ENCODE results near the gene UBIAD1. TPM values are rescaled to one million over a fixed set of nuclear protein-coding genes. Genes with fewer than 3 reads are reported as not detected.

The UBIAD1 gene
- total and polyA plus RNA-seq, 9 of the 15 experiments (the other 6 are each of a cell fraction or from before 2014, with no cell fraction given): 6.2 to 34.3 (median 22.3) TPM

DNA sequence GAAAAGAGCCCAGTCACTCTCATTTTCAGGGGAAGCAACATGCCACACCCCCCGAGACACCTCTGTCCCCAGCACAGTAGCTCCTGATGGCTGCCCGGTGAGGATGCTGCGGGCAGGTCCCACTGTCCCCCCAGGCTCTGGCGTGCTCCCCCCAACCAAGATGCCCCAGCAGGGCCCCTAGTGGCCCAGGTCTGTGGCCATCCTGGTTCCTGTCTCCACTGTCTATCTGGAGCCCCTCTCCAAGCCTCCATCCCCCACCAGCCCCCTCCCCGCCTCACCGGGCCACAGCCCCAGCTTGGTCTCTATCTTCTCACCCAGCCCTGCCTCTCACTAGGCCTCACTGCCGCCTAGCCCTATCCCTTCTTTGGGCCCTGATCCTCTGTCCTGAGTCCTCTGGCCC is 61.8 kb downstream of the UBIAD1 start:
- Histone ChIP-seq H2AFZ (ENCODE audit: low read depth, low read length) (no peak overlapping the region), H3K9me1 (ENCODE audit: control insufficient read depth, insufficient read depth, low read length) (no peaks in the 10 kb centered on the region), H3K36me3 (ENCODE audit: control insufficient read depth, insufficient read depth, low read length) (no peaks in the 10 kb centered on the region), H3K27ac (ENCODE audit: extremely low read depth, low read depth, low read length) (no peak overlapping the region), H3K79me2 (ENCODE audit: control insufficient read depth, insufficient read depth, low read length) (no peaks in the 10 kb centered on the region), H3K9me3 (replicated peaks; ENCODE audit: control insufficient read depth, insufficient read depth, low read depth, low read length) (no peaks in the 10 kb centered on the region), H3K4me2 (ENCODE audit: insufficient read depth, low read length) (no peak overlapping the region), H3K4me1 (replicated peaks in 1 of 2; ENCODE audit: control insufficient read depth in 2 of 2, insufficient read depth in 2 of 2, low read length in 2 of 2) (no peaks in the 10 kb centered on the region; a peak in 1 of 5 replicates), H4K20me1 (replicated peaks; ENCODE audit: control insufficient read depth, insufficient read depth, low read length) (peaks cover 6% of the 10 kb centered on the region), H3K4me3 (no peak overlapping the region), H3K9ac (ENCODE audit: insufficient read depth in 1 of 2, low read depth in 2 of 2, low read length in 2 of 2) (no peak overlapping the region; a peak in 1 of 4 replicates), H3K27me3 (ENCODE audit: control insufficient read depth in 2 of 2, insufficient read depth in 2 of 2, low read length in 2 of 2) (peaks cover 36 to 74% of the 10 kb centered on the region in 2 experiments)
- in situ Hi-C loops (cut with MboI): no loop called here
- ATAC-seq (no peak), DNase-seq (ENCODE audit: extremely low read depth in 1 of 4, low spot score in 3 of 4) (no peak), FAIRE-seq (no peak)
- ChIA-PET POLR2A (interaction anchor here (1.8 kb wide), 1 partner anchor 9 kb away, joined by 5 read pairs; no protein-coding TSS in a partner anchor), CTCF (ENCODE audit: low intra/inter-chr PET ratio) (no interaction called here)
- TF ChIP-seq ZNF143 (CRISPR knock-in tag; IDR thresholded peaks at IDR 0.05): no peak
- TF ChIP-seq ZNF583 (CRISPR knock-in tag; IDR thresholded peaks at IDR 0.05): no peak
- TF ChIP-seq DACH1 (IDR thresholded peaks at IDR 0.05; ENCODE audit: partially characterized antibody): no peak
- no peak for TF ChIP-seq NRF1 (conservative IDR thresholded peaks at IDR 0.05 in 1 of 2, IDR thresholded peaks at IDR 0.05 in 1 of 2)
- no peak for TF ChIP-seq GATAD2B (IDR thresholded peaks at IDR 0.05; ENCODE audit: borderline replicate concordance)
- no peak for TF ChIP-seq SP1 (CRISPR knock-in tag; IDR thresholded peaks at IDR 0.05)
- TF ChIP-seq ZC3H11A (IDR thresholded peaks at IDR 0.05; ENCODE audit: low read depth, low read length): no peak
- no peak for TF ChIP-seq ZNF277 (CRISPR knock-in tag; IDR thresholded peaks at IDR 0.05; ENCODE audit: borderline replicate concordance)
- BruUV-seq (replicated peaks): no TSS peak
- intact Hi-C loops (cut with micrococcal nuclease): loop anchor here (10.0 kb wide), 1 partner anchor 300 kb away; no protein-coding TSS in a partner anchor
- 0% methylated on average over 6 of the region's 7 CpGs for WGBS (ENCODE audit: insufficient coverage, low coverage, missing lambda C conversion rate)
